Measurements from ENCODE around the gene F2RL1. TPM values are rescaled to one million over a fixed set of nuclear protein-coding genes. Genes with fewer than 3 reads are reported as not detected.
"Not testable (repeated sequence)": the region's sequence is repeated elsewhere in the genome, so short reads cannot be mapped to it uniquely, and the experiment has no call there.

F2RL1 gene
- total and polyA plus RNA-seq, 11 donors: 0.80 to 6.6 (median 1.6) TPM

- peaks cover 4 to 54% (median 23%) of the 10 kb centered on the region in 12 donors for H3K4me1 ChIP-seq
- no peaks in the 10 kb centered on the region for H3K27me3 ChIP-seq
- ATAC-seq (no peak), DNase-seq (no peak)
- no peaks in the 10 kb centered on the region for H3K36me3 ChIP-seq
- 64 to 77% (median 73%) methylated on average over 5 to 6 of the region's 6 CpGs for WGBS, 4 donors
- no peak overlapping the region for H3K4me3 ChIP-seq
- TF ChIP-seq CTCF (IDR thresholded peaks at IDR 0.05) (no peak), POLR2A (IDR thresholded peaks at IDR 0.05) (no peak)
- intact Hi-C loops (cut with DNase I): no loop called here
- no peaks in the 10 kb centered on the region for H3K9me3 ChIP-seq
- H3K27ac ChIP-seq: peak overlapping the region in 4 of 12 donors; percentile 64 to 75 (median 73)
Measured at GRCh38 chr5:76788362-76788761, 30.5 kb upstream of the F2RL1 start.

- H3K4me3 ChIP-seq; ATAC-seq; DNase-seq; H3K36me3 ChIP-seq; intact Hi-C loops (cut with DNase I); H3K27me3 ChIP-seq; H3K9me3 ChIP-seq: not testable (repeated sequence)
- peak overlapping the region in 11 of 12 donors; percentile 29 to 85 (median 72) for H3K27ac ChIP-seq
- 85 to 94% (median 90%) methylated on average over 10 of the region's 10 CpGs for WGBS, 4 donors
- H3K4me1 ChIP-seq: peaks cover 4 to 54% (median 23%) of the 10 kb centered on the region in 12 donors
Measured at GRCh38 chr5:76789275-76789674, 29.6 kb upstream of the F2RL1 start.

GRCh38 chr5:76789991-76790581, 28.7 kb upstream of the F2RL1 start:
- TF ChIP-seq CTCF (IDR thresholded peaks at IDR 0.05): no peak
- no peak for TF ChIP-seq POLR2A (IDR thresholded peaks at IDR 0.05)
- Histone ChIP-seq H3K4me1 (peaks cover 4 to 54% (median 23%) of the 10 kb centered on the region in 12 donors), H3K4me3 (no peak overlapping the region), H3K27me3 (no peaks in the 10 kb centered on the region), H3K9me3 (no peaks in the 10 kb centered on the region), H3K27ac (peak overlapping the region; percentile 56 to 85 (median 72)), H3K36me3 (no peaks in the 10 kb centered on the region)
- WGBS, 4 donors: 58 to 79% (median 68%) methylated on average over 8 of the region's 8 CpGs
- DNase-seq (peak in 2 of 5 donors; percentile 10 to 48), ATAC-seq (peak in 1 of 4 donors; percentile 29)
- intact Hi-C loops (cut with DNase I): no loop called here

GRCh38 chr5:76790632-76791290, 28.1 kb upstream of the F2RL1 start:
- H3K4me1 ChIP-seq: peaks cover 4 to 54% (median 23%) of the 10 kb centered on the region in 12 donors
- H3K27me3 ChIP-seq: no peaks in the 10 kb centered on the region
- H3K27ac ChIP-seq: peak overlapping the region; percentile 56 to 85 (median 72)
- peak; percentile 49 to 86 (median 79) for ATAC-seq
- no peaks in the 10 kb centered on the region for H3K36me3 ChIP-seq
- TF ChIP-seq CTCF (IDR thresholded peaks at IDR 0.05): no peak
- peak in 1 of 2 donors; percentile 47 for TF ChIP-seq POLR2A (IDR thresholded peaks at IDR 0.05)
- peak in 4 of 5 donors; percentile 25 to 56 (median 35) for DNase-seq
- intact Hi-C loops (cut with DNase I): no loop called here
- no peak overlapping the region for H3K4me3 ChIP-seq
- 35 to 46% (median 45%) methylated on average over 3 of the region's 3 CpGs for WGBS, 4 donors
- no peaks in the 10 kb centered on the region for H3K9me3 ChIP-seq
